Measurements from ENCODE around the gene F2RL1. TPM values are rescaled to one million over a fixed set of nuclear protein-coding genes. Genes with fewer than 3 reads are reported as not detected.

F2RL1 gene
- total RNA-seq, 1 donor from 2014 or later = 1.1 TPM

DNA sequence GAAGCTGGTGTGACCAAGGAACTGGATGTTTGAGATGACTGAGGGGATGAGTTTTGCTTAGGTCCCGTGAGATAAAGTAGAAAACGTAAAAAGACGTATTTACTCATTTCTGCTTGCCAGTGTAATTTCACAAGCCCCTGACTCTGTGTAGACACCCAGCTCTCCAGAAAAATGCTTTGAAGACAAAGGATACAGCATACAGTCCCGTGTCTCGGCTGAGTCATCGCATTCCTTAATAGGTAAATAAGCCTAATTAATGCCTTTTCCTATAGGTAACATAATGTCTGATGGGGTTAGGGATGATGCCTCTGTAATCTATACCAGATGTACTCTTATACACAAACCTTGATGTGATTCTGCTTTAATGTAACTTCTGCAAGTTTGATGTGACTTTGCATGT, 51.2 kb downstream of the F2RL1 start:
- DNase-seq = no peak
- intact Hi-C loops (cut with micrococcal nuclease) = no loop called here
- ATAC-seq = no peak

DNA sequence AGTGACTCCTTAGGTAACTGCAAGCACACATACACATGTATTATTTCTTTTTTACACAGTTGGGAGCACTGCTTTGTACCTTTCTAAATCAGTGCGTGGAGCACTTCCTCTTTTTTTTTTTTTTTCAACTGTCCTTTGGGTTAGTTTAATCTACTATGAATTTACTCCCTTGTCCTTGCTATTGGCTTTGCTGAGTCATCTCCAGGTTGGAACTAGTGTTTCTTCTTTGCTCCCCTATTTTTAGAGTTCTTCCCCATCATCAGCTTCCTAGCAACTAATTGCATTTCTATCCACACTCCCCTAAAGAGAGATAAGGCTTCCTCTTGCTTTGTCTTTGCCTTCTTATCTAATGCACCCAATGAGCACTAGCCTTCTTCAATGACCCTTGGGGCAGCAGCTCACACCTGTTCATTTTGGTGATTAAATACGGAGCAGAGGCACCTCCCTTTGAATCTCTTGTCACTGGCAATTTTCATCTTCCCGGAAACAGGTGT, 55.3 kb downstream of the F2RL1 start:
- intact Hi-C loops (cut with micrococcal nuclease) = no loop called here
- no peak for ATAC-seq
- no peak for DNase-seq

Other genes starting within 250 kb of the F2RL1 start
- 0.27 TPM for gene F2RL2, start 195.6 kb upstream of the F2RL1 start, total RNA-seq
- gene F2R, start 102.9 kb upstream of the F2RL1 start, total RNA-seq = 7.2 TPM
- gene S100Z, start 31.0 kb downstream of the F2RL1 start, total RNA-seq = 0.20 TPM
- gene CRHBP, start 134.0 kb downstream of the F2RL1 start, total RNA-seq = 0.92 TPM
- 15.6 TPM for gene AGGF1, start 211.4 kb downstream of the F2RL1 start, total RNA-seq